Activated CD8-positive, alpha-beta memory T cell treated with anti-CD3 and anti-CD28 coated beads, Interleukin-2, amount 50 U/mL, for 1 hour (primary cell): ENCODE results near the gene TMC2.
A peak's percentile ranks its signal among the peaks of the same experiment; 100 is the strongest.
"Not testable (repeated sequence)": the region's sequence is repeated elsewhere in the genome, so short reads cannot be mapped to it uniquely, and the experiment has no call there.

Experiments
- DNase-seq: peaks from one replicate; pipeline ENCODE4 v3.0.0-alpha.2; 2020; ENCODE audit errors: extremely low read depth

Gene TMC2

GRCh38 chr20:2663364-2663886, 127.1 kb downstream of the TMC2 start:
- no peak for DNase-seq

- peak; percentile 77 for DNase-seq
These were observed 127.7 kb downstream of the TMC2 start, which contains the start of gene IDH3B for GRCh38 chr20:2663887-2664719. Gene IDH3B, minus strand, starts transcription at chr20:2664216. Its CDS starts 28 bp downstream, at chr20:2664188.

GRCh38 chr20:2671977-2672376, 135.6 kb downstream of the TMC2 start:
- DNase-seq: no peak

- no peak for DNase-seq
These were observed 136.1 kb downstream of the TMC2 start for GRCh38 chr20:2672446-2672845.

DNA sequence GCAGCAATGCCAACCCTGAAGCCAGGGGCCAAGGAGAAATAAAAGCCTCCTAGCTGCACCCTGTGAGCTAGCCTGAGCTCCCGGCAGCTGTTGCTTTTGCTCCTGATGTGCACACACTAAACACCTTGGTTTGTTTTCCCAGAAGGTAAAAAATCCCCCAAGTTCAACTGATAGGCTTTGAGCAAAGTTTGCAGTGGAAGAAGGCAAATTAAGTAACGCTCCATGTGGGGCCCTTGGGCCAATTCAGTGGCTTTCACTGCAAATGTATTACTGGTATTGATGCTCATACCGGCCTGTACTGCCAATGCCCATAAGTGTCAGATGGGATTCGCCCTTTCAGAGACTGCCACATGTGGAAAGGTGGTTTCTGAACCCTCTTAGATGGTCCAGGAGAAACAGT, 137.1 kb downstream of the TMC2 start:
- no peak for DNase-seq

DNA sequence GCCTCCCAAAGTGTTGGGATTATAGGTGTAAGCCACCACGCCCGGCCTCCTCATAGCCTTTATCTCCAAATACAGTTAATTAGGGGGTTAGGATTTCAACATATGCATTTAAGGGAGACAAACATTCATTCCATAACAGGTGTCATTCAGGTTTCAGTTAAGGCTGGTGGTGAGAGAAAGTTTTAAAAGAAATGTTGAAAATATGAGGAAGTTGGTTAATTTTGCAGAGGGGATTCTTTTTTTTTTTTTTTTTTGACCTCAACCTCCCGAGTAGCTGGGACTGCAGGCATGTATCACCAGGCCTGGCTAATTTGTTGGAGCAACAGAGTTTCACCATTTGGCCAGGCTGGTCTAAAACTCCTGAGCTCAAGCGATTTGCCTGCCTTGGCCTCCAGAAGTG, 143.7 kb downstream of the TMC2 start:
- no peak for DNase-seq

- not testable (repeated sequence) for DNase-seq
These were observed 145.7 kb downstream of the TMC2 start for GRCh38 chr20:2682040-2682439.

GRCh38 chr20:2684817-2685216, 148.4 kb downstream of the TMC2 start:
- not testable (repeated sequence) for DNase-seq

DNA sequence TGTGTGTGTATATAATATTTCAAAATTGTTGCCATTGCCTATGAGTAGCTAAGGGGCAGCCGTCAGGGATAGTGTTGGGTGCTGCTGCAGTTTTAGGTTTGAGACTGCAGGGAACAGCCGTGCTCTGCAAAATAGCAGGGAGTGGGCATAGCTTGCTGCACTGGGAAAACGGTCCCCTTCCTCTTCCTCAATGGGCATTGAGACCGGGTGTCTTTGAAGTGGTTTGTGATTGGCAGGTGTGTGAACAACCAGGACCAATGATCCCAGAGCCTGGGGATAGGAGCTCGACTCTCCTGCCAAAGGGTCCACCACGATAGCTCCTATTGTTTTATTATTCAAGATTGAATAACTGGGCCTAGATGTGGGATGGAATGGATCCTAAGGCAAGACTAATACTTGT, 151.1 kb downstream of the TMC2 start:
- DNase-seq: no peak

DNA sequence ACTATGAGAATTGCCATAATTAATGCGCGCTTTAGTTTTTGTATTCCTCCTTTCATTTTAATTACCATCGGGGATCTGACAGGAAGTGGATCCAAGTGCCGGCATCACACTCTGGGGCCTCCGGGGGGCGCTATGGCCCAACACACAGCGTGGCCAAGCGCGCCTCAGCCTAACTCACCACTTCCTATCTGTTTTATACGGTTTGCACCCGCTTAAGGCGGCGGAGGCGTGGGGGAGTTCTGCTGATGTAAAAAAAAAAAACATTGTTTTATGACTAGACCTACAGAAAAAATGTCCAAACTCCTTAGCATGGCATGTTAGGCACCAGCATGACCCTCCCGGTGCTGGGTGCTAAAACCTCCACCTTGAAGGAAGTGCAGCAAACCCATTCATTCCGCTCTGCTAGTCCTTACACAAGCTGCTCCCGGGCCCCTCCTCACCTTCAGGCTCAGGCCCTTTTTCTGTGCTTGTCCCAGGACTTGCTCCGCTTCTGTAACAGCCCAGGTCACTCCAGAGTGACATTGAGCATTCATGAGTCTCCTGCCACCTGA, 151.7 kb downstream of the TMC2 start:
- peak; percentile 63 for DNase-seq

DNA sequence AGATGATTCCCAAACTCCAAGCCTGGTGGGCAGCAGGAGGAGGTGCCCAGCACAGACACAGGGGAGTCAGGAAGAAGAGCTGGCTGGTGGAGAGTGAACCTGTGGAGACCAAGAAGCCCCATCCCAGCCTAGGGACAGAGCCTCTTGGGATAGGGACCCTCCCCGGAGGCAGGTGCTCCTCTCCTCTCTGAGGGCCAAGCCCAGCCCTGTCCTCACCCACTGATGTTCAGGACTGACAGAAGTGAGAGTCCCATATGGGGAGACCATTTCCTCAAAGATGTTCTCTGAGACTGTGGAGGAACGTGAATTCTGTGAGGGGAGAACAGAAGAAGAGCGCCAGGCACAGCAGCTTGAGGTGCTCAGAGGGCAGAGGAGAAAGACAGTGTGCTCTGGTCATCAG, 153.8 kb downstream of the TMC2 start:
- no peak for DNase-seq

DNA sequence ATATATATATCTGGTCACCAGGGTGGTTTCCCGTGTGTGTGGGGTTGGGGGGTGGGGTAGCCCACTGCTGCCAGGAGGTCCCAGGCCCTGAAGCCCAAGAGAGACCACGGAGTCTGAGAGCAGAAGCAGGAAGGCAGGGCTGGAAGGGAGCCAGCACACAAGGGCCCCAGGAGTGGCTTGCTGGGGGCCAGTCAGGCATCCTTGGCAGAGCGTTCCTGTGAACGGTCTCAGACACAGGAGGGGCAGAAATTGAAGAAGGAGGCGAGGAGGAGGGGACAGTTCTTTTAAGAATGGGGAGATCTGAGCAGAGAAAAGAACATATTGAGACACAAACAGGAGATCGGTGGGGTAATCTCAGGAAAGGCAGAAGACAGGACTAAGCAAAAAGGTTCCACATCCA, 154.3 kb downstream of the TMC2 start:
- DNase-seq: no peak

GRCh38 chr20:2691127-2691526, 154.8 kb downstream of the TMC2 start:
- DNase-seq: no peak
